HFFc6 (cell line): ENCODE results near the gene PHF21B. TPM values are rescaled to one million over a fixed set of nuclear protein-coding genes. Genes with fewer than 3 reads are reported as not detected.

Experiments
- DNase-seq: peaks from one replicate; pipeline ENCODE4 v3.0.0-alpha.2; 2018
- H3K27ac Mint-ChIP-seq: 2 replicates; pipeline ENCODE4 v1.8.0; 2020; ENCODE audit warnings: mild to moderate bottlenecking, mixed read lengths
- H3K27me3 Mint-ChIP-seq: 2 replicates; pipeline ENCODE4 v1.8.0; 2021; ENCODE audit warnings: mild to moderate bottlenecking, moderate library complexity, mixed read lengths; ENCODE audit not compliant: insufficient read depth
- H3K36me3 Mint-ChIP-seq: 2 replicates; pipeline ENCODE4 v1.8.0; 2021; ENCODE audit warnings: low read depth, mixed read lengths
- H3K4me1 Mint-ChIP-seq: 2 replicates; pipeline ENCODE4 v1.8.0; 2020; ENCODE audit warnings: low read depth, mixed read lengths
- H3K4me3 Mint-ChIP-seq: 2 replicates; pipeline ENCODE4 v1.8.0; 2020; ENCODE audit warnings: mild to moderate bottlenecking, moderate library complexity, mixed read lengths
- H3K9me3 Mint-ChIP-seq: 2 replicates; pipeline ENCODE4 v1.8.0; 2020; ENCODE audit warnings: mild to moderate bottlenecking, mixed read lengths
- CTCF ChIP-seq: fragments of 200-600 bp; sonication (generic); IDR thresholded peaks from 2 replicates; pipeline ENCODE4 v1.5.0; 2021; ENCODE audit warnings: antibody characterized with exemption, mild to moderate bottlenecking
- total RNA-seq, 6 experiments: library from RNA; stranded (reverse); fragmentation: NEBNext Ultra II Directional; extraction: Animal tissue kit (Norgen Biotek cat#: 25700); gene quantifications; 2 replicates in 1 of 6; 3 replicates in 5 of 6; pipeline ENCODE4 v1.2.3, GENCODE V29; 2021

The PHF21B gene
- total RNA-seq, 6 experiments from 2014 or later = not detected

- H3K4me3 Mint-ChIP-seq = no peak overlapping the region
- no peaks in the 10 kb centered on the region for H3K4me1 Mint-ChIP-seq
- H3K36me3 Mint-ChIP-seq = no peaks in the 10 kb centered on the region
- H3K27ac Mint-ChIP-seq = no peak overlapping the region
- peaks cover 15% of the 10 kb centered on the region for H3K9me3 Mint-ChIP-seq
- H3K27me3 Mint-ChIP-seq = peaks cover 3% of the 10 kb centered on the region; the same call in 1 of the 2 replicates
- no peak for DNase-seq
- TF ChIP-seq CTCF = no peak
These were observed 119.2 kb downstream of the PHF21B start for GRCh38 chr22:44890416-44891292.

- no peak for TF ChIP-seq CTCF
- H3K9me3 Mint-ChIP-seq = peaks cover 15% of the 10 kb centered on the region
- no peaks in the 10 kb centered on the region for H3K4me1 Mint-ChIP-seq
- H3K36me3 Mint-ChIP-seq = no peaks in the 10 kb centered on the region
- H3K27ac Mint-ChIP-seq = no peak overlapping the region
- no peak for DNase-seq
- peaks cover 3% of the 10 kb centered on the region; the same call in 1 of the 2 replicates for H3K27me3 Mint-ChIP-seq
- H3K4me3 Mint-ChIP-seq = no peak overlapping the region
These were observed 120.4 kb downstream of the PHF21B start for GRCh38 chr22:44889255-44889878.

- Mint-ChIP-seq H3K27ac (no peak overlapping the region), H3K27me3 (peaks cover 3% of the 10 kb centered on the region; the same call in 1 of the 2 replicates), H3K4me1 (no peaks in the 10 kb centered on the region), H3K4me3 (no peak overlapping the region), H3K9me3 (peaks cover 9% of the 10 kb centered on the region), H3K36me3 (no peaks in the 10 kb centered on the region)
- TF ChIP-seq CTCF = no peak
- DNase-seq = no peak
These were observed 121.1 kb downstream of the PHF21B start for GRCh38 chr22:44888491-44889254.

- H3K27ac Mint-ChIP-seq = no peak overlapping the region
- no peak for TF ChIP-seq CTCF
- H3K4me3 Mint-ChIP-seq = no peak overlapping the region
- H3K4me1 Mint-ChIP-seq = no peaks in the 10 kb centered on the region
- H3K36me3 Mint-ChIP-seq = no peaks in the 10 kb centered on the region
- H3K27me3 Mint-ChIP-seq = peaks cover 1% of the 10 kb centered on the region; the same call in 1 of the 2 replicates
- no peak for DNase-seq
- H3K9me3 Mint-ChIP-seq = peaks cover 9% of the 10 kb centered on the region
These were observed 121.9 kb downstream of the PHF21B start for GRCh38 chr22:44887941-44888366.

GRCh38 chr22:44885806-44886360, 123.9 kb downstream of the PHF21B start:
- Mint-ChIP-seq H3K27ac (no peak overlapping the region), H3K27me3 (no peaks in the 10 kb centered on the region; the same call in 1 of the 2 replicates), H3K9me3 (peaks cover 14% of the 10 kb centered on the region), H3K36me3 (no peaks in the 10 kb centered on the region), H3K4me3 (no peak overlapping the region), H3K4me1 (no peaks in the 10 kb centered on the region)
- DNase-seq = no peak
- no peak for TF ChIP-seq CTCF
